Measurements from ENCODE around the gene UNK. TPM values are rescaled to one million over a fixed set of nuclear protein-coding genes. Genes with fewer than 3 reads are reported as not detected.

Gene UNK
- total and polyA plus RNA-seq, 9 of the 15 experiments (the other 6 are each of a cell fraction or from before 2014, with no cell fraction given) = 12.8 to 38.6 (median 24.8) TPM

GRCh38 chr17:75783069-75783783, 1.4 kb upstream of the UNK start (continued):
- TF ChIP-seq STAT6 (CRISPR knock-in tag; IDR thresholded peaks at IDR 0.05) (no peak), ARID3A (IDR thresholded peaks at IDR 0.05; ENCODE audit: borderline replicate concordance, low read depth, low read length) (peak; percentile 84), SMARCA5 (IDR thresholded peaks at IDR 0.05) (peak; percentile 14; the same call in 1 of the 2 replicates), CEBPB (tag; IDR thresholded peaks at IDR 0.05) (peak; percentile 22; the same call in 1 of the 2 replicates), ZC3H8 (IDR thresholded peaks at IDR 0.05) (no peak), EP400 (IDR thresholded peaks at IDR 0.05) (peak; percentile 38; the same call in 1 of the 2 replicates), EP300 (IDR thresholded peaks at IDR 0.05; ENCODE audit: low read length) (0 out of 2 replicates have a peak, but pooled peaks have one; percentile 23), ELF2 (CRISPR knock-in tag; IDR thresholded peaks at IDR 0.05) (no peak), FOXM1 (IDR thresholded peaks at IDR 0.05; ENCODE audit: low read depth) (peak; percentile 36; the same call in 1 of the 2 replicates), FOXM1 (CRISPR knock-in tag; IDR thresholded peaks at IDR 0.05; ENCODE audit: low read depth) (no peak), ZNF592 (IDR thresholded peaks at IDR 0.05) (peak; percentile 70), ZNF766 (CRISPR knock-in tag; conservative IDR thresholded peaks at IDR 0.05) (0 out of 2 replicates have a peak, but pooled peaks have one; percentile 44), DPF2 (IDR thresholded peaks at IDR 0.05) (peak; percentile 76), HES1 (IDR thresholded peaks at IDR 0.05; ENCODE audit: low read depth) (0 out of 2 replicates have a peak, but pooled peaks have one; percentile 16), XRCC3 (IDR thresholded peaks at IDR 0.05) (no peak), ZNF354B (CRISPR knock-in tag; IDR thresholded peaks at IDR 0.05) (no peak), CTCFL (IDR thresholded peaks at IDR 0.05; ENCODE audit: borderline replicate concordance, insufficient read depth, low read depth, low read length, poor library complexity, severe bottlenecking) (peak; percentile 18)
